Left renal cortex interstitium (tissue), 4 donors: ENCODE measurements around the gene STARD3NL. TPM values are rescaled to one million over a fixed set of nuclear protein-coding genes. Genes with fewer than 3 reads are reported as not detected.

Experiments
- DNase-seq, 4 donors: peaks; one replicate each; pipeline ENCODE4 v3.0.0-alpha.2; 2013; ENCODE audit warnings: low read depth in 4 of 4, low spot score in 2 of 4, missing footprints in 1 of 4
- polyA plus RNA-seq, 4 donors: library from polyadenylated mRNA; unstranded; fragments of 120-200 nt; gene quantifications; one replicate each; pipeline ENCODE4 v1.2.1, GENCODE V29; 2013; ENCODE audit not compliant: insufficient read length in 4 of 4

STARD3NL gene
- polyA plus RNA-seq, 4 donors, result 61.1 to 72.7 (median 66.5) TPM

DNA sequence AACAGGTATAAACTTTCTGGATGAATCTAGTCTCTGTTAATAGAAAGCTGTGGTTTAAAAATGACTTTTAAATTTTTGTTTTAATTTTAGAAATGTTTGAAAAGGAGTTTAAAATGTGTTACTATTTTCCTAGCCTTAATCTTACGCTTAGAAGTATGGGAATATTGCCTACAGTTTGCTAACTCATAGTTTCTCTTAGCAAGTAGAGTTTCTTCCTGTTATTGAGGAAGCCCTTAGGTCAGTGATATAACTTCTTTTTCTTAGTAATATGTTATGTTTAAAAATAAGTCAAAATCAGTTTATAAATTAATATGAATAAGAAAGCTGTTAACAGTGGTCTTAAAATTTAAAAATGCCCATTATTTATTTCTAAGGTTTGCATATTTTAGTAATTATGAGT lies 3.1 kb downstream of the STARD3NL start:
- no peak for DNase-seq

- no peak for DNase-seq
Measured at GRCh38 chr7:38182450-38182849, 4.4 kb downstream of the STARD3NL start.

DNA sequence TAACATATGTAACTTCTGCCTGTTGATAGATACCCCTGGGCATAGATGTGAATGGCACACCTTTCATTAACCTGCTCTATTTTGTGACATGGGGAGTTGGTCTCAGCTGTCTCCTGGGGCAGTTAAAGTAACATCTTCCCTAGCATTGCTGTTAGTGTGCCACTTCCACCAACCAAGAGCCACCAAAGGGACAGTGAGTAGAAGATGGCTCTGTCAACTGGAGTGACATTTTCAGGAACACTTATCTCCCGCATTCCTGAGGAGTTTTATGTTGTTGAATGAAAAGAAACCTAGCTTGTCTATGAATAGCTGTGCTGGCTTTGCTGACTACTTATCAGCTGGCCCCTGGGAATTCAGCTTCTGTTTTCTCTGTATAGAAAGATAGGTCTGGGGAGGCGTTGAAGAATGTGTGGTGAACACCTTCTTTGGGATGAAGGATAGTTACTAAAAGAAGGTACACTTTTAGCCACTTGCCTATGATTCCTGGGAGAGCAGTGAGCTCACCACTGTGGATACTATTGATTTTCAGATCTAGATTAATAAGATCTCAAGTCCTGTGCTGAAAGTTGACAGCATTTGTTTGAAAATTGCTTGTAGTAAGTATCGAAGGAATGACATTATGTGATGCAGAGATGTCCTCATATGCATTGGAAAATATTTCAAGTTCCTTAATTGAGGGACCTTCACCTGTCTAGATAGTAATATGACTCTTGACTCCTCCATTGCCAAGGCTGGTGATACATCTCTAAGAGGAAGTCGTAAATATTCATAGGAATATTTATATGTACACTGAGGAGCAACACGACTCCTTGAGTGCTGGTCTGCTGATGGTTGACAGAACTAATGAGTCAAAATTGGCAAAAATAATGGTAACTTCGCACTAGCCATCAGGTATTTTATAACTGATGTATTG lies 7.6 kb downstream of the STARD3NL start:
- no peak for DNase-seq

GRCh38 chr7:38186593-38187314 lies 8.7 kb downstream of the STARD3NL start:
- DNase-seq, result no peak

- no peak for DNase-seq
Measured at GRCh38 chr7:38187794-38188440, 9.9 kb downstream of the STARD3NL start.

DNA sequence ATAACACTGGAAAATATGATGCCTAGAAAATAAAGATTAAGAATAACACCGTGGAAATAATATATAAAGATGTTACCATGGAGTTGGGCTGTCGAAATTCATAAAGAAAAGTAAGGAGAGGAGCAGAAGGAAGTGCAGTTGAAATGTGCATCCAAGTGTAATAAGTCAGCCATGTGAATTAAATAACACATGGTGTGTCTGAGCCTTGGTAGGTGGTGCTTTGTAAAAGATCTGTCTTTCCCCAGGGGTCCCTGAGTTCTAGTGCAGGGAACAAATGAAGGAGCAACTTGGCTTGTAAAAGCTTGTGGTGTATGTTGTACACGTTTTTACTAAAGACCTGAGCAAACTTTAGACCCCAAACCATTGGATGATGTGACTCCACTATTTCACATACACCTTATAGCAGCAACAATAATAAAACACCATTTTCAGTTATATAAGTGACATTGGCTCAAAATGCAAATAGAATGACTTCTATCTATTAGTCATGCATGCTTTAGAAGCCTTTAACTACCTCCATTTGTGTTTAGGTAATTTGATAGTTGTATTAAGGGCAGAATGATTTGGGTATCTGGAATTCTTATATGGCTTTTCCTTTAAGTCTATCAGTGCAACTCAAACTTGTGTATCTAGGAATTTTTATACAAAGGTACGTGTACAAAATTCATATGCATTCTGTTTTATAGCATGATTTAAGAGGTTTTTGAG lies 11.3 kb downstream of the STARD3NL start:
- DNase-seq, result no peak

GRCh38 chr7:38190011-38190410 lies 12.0 kb downstream of the STARD3NL start:
- no peak for DNase-seq

DNA sequence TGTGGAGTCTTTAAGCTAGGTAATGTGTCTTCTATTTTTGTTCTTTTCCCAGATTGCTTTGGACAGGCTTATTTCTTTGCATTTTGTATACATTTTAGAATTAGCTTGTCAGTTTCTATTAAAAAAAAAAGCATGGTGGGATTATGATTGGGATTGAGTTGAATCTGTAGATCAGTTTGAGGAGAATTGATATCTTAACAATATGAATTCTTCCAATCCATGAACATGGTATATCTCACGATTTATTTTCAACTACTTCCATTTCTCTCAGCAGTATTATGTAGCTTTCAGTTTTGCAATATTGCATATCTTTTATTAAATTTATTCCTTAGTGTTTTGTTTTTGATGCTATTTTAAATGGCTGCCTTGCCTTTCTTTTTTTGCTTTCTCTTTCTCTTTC lies 13.7 kb downstream of the STARD3NL start:
- DNase-seq, result no peak

- DNase-seq, result no peak
Measured at GRCh38 chr7:38192327-38192726, 14.3 kb downstream of the STARD3NL start.

- no peak for DNase-seq
Measured at GRCh38 chr7:38195804-38196595, 18.0 kb downstream of the STARD3NL start.

DNA sequence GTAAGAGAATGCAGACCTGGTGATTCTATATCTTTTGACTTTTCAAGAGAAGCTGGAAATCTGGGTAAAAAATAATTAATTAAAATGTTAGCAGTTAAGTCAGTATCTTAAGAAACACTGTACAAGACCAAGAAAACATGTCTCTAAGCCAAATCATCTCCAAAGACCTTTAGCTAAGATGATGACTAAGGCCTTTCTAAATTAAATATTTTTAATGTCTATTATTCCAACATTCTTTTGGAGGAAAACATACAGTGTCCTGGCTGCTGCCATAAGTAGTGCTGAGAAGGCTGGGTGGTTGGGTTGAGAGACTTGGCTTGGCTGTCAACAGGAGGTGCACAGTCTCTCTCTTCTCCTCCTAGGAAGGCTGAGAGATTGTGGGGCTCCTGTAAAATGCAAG lies 20.3 kb downstream of the STARD3NL start:
- DNase-seq, result no peak

DNA sequence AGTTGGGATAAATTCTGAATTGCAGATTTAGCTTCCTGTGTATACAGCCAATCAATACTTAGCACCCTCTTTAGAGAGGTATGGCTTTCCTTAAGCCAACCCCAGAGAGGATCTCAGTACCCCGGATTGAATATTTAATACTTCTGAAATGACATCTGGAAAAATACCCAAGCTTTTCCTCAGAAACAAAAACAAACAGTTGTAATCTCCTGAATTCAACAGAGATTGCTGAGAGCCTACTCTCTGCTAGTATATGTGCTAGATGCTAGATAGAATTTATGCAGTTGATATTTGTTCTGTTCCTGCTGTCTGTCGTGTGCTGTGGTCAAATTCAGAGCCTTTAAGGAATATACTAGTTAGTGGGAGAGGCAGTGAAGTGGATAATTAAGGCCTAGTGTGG lies 21.1 kb downstream of the STARD3NL start:
- DNase-seq, result no peak

GRCh38 chr7:38199782-38200181 lies 21.7 kb downstream of the STARD3NL start:
- no peak for DNase-seq

GRCh38 chr7:38206071-38206470 lies 28.0 kb downstream of the STARD3NL start:
- no peak for DNase-seq

DNA sequence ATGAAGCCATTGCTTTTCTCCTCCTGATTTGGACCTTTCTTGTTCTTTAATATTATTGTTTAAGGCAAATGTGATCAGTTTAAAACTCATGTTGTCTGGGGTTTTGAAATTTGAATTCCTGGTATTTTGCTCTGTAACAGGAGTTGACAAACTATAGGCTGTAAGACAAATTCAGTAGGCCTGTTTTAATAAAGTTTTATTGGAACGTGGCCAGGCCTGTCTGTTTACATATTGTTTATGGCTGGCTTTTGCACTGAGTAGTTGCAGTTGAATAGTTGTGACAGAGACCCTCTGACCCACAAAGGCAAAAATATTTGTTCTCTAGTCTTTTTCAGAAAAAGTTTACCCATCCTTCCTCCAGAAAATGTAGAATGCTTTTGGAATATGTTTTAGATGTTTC lies 29.8 kb downstream of the STARD3NL start:
- no peak for DNase-seq

DNA sequence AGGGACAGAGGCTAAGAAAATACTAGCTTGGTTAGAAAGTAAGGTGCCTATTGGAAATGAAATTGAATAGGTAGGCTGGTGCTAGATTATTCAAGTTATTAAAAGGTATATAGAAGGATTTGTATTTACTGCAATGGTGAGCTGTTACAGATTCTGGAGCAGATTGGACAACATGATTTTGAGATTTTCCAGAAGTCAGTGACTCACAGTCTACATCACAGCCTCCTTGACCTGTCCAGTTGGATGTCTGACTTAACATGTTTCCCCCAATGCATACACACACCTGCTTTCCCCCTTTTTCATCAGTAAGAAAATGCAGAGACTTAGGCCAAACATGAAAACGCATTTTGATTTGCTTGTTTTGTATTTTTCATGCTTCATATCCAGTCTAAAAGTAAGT lies 33.4 kb downstream of the STARD3NL start:
- no peak for DNase-seq

DNA sequence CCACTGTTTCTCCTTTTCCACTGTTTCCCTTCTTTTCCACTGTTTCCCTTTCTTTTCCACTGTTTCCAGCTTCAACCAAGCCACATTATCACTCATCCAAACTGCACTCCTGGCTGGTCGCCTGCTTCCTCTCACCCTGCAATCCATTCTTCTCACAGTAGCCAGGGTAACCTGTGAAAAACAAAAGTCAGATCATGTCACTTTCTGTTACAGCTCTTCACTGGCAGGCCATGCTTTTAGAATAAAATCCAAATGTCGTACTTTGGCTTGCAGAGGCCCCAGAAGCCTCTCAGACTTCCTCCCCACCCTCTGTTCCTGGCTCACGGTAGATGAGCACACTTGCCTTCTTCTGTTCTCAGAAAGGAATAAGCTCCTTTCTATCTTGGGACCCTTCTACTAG lies 33.9 kb downstream of the STARD3NL start:
- no peak for DNase-seq

GRCh38 chr7:38215115-38215514 lies 37.1 kb downstream of the STARD3NL start:
- DNase-seq, result no peak

- peak; percentile 59 to 76 (median 66) for DNase-seq
Measured at GRCh38 chr7:38215735-38216670, 38.0 kb downstream of the STARD3NL start.
